Panc1 (cell line): ENCODE data around the gene LDLRAD4. TPM values are rescaled to one million over a fixed set of nuclear protein-coding genes. Genes with fewer than 3 reads are reported as not detected.

ENCODE experiments used
- ATAC-seq: fragments of 200-7000 bp; cut with Tn5 transposase; 2 replicates; pipeline ENCODE4 v1.9.1; 2020; ENCODE audit warnings: mild to moderate bottlenecking, moderate library complexity
- BruUV-seq: library from RNA; stranded (reverse); fragments of 400-500 nt; replicated peaks from 2 replicates; lab custom pipeline; 2021; lab: Mats Ljungman, UMichigan
- CTCF ChIA-PET: fragments of 300-600 bp; sonication (Branson Sonifier 250); formaldehyde crosslinking; loops from one replicate; lab custom pipeline; 2022; ENCODE audit warnings: antibody characterized with exemption; lab: Charles Lee
- POLR2A ChIA-PET: fragments of 300-600 bp; sonication (Branson Sonifier 250); formaldehyde crosslinking; loops from one replicate; lab custom pipeline; 2022; ENCODE audit warnings: antibody characterized with exemption; lab: Charles Lee
- DNase-seq: peaks from one replicate; pipeline ENCODE4 v3.0.0-alpha.2; 2010; ENCODE audit warnings: low read depth, low spot score
- H3K27ac ChIP-seq: 2 replicates; pipeline ENCODE4 v1.5.1; 2011; ENCODE audit warnings: mild to moderate bottlenecking, low read length, inconsistent platforms
- H3K27me3 ChIP-seq: fragments of 200-500 bp; sonication (Bioruptor generic); 2 replicates; pipeline ENCODE4 v1.6.0; 2014; ENCODE audit warnings: low read length, inconsistent platforms; ENCODE audit not compliant: control insufficient read depth, insufficient read depth
- H3K36me3 ChIP-seq: fragments of 200-500 bp; sonication (Bioruptor generic); 2 replicates; pipeline ENCODE4 v1.5.1; 2014; ENCODE audit warnings: inconsistent platforms, mild to moderate bottlenecking, low read length, moderate library complexity; ENCODE audit not compliant: control insufficient read depth, insufficient read depth
- H3K4me1 ChIP-seq: 2 replicates; pipeline ENCODE4 v1.5.1; 2011; ENCODE audit warnings: inconsistent platforms, mild to moderate bottlenecking, low read length, moderate library complexity; ENCODE audit not compliant: control insufficient read depth, insufficient read depth
- H3K4me3 ChIP-seq, 2 experiments: 2 replicates each; pipeline ENCODE4 v1.5.1; 2011 to 2012; ENCODE audit warnings: low read depth in 2 of 2, low read length in 2 of 2, mild to moderate bottlenecking in 2 of 2, inconsistent platforms in 1 of 2, moderate library complexity in 1 of 2
- H3K9me3 ChIP-seq: fragments of 200-500 bp; sonication (Bioruptor generic); 2 replicates; pipeline ENCODE4 v1.5.1; 2014; ENCODE audit warnings: low read depth, mild to moderate bottlenecking, inconsistent platforms, low read length, moderate library complexity; ENCODE audit not compliant: control insufficient read depth, insufficient read depth
- CTCF ChIP-seq: fragments of 450-650 bp; IDR thresholded peaks from 2 replicates; pipeline ENCODE4 v1.5.1; 2017; ENCODE audit warnings: mild to moderate bottlenecking
- POLR2AphosphoS5 ChIP-seq: IDR thresholded peaks from 2 replicates; pipeline ENCODE4 v1.6.1; 2012; ENCODE audit warnings: mild to moderate bottlenecking, low read depth, low read length, moderate library complexity
- REST ChIP-seq, 2 experiments: IDR thresholded peaks; 2 replicates each; pipeline ENCODE4 v1.6.1; 2011 to 2012; ENCODE audit warnings: low read depth in 2 of 2, control low read depth in 1 of 2, low read length in 1 of 2, mild to moderate bottlenecking in 1 of 2, moderate library complexity in 1 of 2; ENCODE audit not compliant: insufficient read depth in 1 of 2
- SIN3A ChIP-seq: IDR thresholded peaks from 2 replicates; pipeline ENCODE4 v1.6.1; 2012; ENCODE audit warnings: low read depth, mild to moderate bottlenecking, low read length, moderate library complexity, borderline replicate concordance; ENCODE audit not compliant: insufficient read depth
- TCF7L2 ChIP-seq: IDR thresholded peaks from 2 replicates; pipeline ENCODE4 v1.6.1; 2011; ENCODE audit warnings: mild to moderate bottlenecking, low read depth, low read length, inconsistent platforms
- in situ Hi-C: cut with HindIII; loops from 2 replicates; pipeline ENCODE4 v1.10.0; 2016; ENCODE audit warnings: low sequenced_read_pairs, low pct_unique_long_range_greater_than_20kb
- intact Hi-C: fragments of 100-400 bp; cut with micrococcal nuclease; formaldehyde crosslinking; loops from one replicate; pipeline ENCODE4 v1.10.0; 2022; ENCODE audit not compliant: unreplicated experiment
- total RNA-seq: library from RNA; stranded (reverse); gene quantifications from one replicate; pipeline ENCODE4 v1.2.1, GENCODE V29; 2021; ENCODE audit not compliant: unreplicated experiment

LDLRAD4 gene
- total RNA-seq, 1 experiment from 2014 or later, result 0.28 TPM

- H3K27me3 ChIP-seq, result peaks cover 3% of the 10 kb centered on the region; the same call in 1 of the 2 replicates
- intact Hi-C loops (no loop called here), in situ Hi-C loops (no loop called here)
- H3K9me3 ChIP-seq, result no peaks in the 10 kb centered on the region
- no TSS peak for BruUV-seq
- ChIA-PET CTCF (no interaction called here), POLR2A (no interaction called here)
- no peak overlapping the region for H3K4me3 ChIP-seq
- H3K4me1 ChIP-seq, result no peaks in the 10 kb centered on the region
- DNase-seq, result no peak
- H3K36me3 ChIP-seq, result no peaks in the 10 kb centered on the region
- TF ChIP-seq POLR2AphosphoS5 (no peak), SIN3A (no peak), REST (IDR thresholded peaks at IDR 0.05; ENCODE audit: insufficient read depth in 1 of 2, low read depth in 2 of 2, low read length in 1 of 2) (no peak), CTCF (no peak), TCF7L2 (no peak)
- H3K27ac ChIP-seq, result no peak overlapping the region
- ATAC-seq, result no peak
Measured at GRCh38 chr18:13199169-13199568, 19.4 kb upstream of the LDLRAD4 start.

- Histone ChIP-seq H3K9me3 (no peaks in the 10 kb centered on the region), H3K4me1 (no peaks in the 10 kb centered on the region), H3K4me3 (no peak overlapping the region), H3K36me3 (no peaks in the 10 kb centered on the region), H3K27ac (no peak overlapping the region), H3K27me3 (peaks cover 12% of the 10 kb centered on the region)
- TF ChIP-seq CTCF (no peak), TCF7L2 (no peak), POLR2AphosphoS5 (no peak), REST (IDR thresholded peaks at IDR 0.05; ENCODE audit: insufficient read depth in 1 of 2, low read depth in 2 of 2, low read length in 1 of 2) (no peak), SIN3A (no peak)
- in situ Hi-C loops (no loop called here), intact Hi-C loops (no loop called here)
- BruUV-seq, result no TSS peak
- no peak for DNase-seq
- ATAC-seq, result no peak
- ChIA-PET CTCF (no interaction called here), POLR2A (no interaction called here)
Measured at GRCh38 chr18:13201292-13201691, 17.3 kb upstream of the LDLRAD4 start.
